SJCRH30 (cell line): ENCODE results near the gene PRPF6. TPM values are rescaled to one million over a fixed set of nuclear protein-coding genes. Genes with fewer than 3 reads are reported as not detected.
A peak's percentile ranks its signal among the peaks of the same experiment; 100 is the strongest.
"Not testable (repeated sequence)": the region's sequence is repeated elsewhere in the genome, so short reads cannot be mapped to it uniquely, and the experiment has no call there.

ENCODE experiments used
- DNase-seq, 2 experiments: peaks; one replicate each; pipeline ENCODE4 v3.0.0-alpha.2; 2015 to 2020
- H3K27ac ChIP-seq: fragments of 250-450 bp; sonication (Bioruptor Pico); 2 replicates; pipeline ENCODE4 v1.5.1; 2020; ENCODE audit warnings: mild to moderate bottlenecking, moderate library complexity
- H3K27me3 ChIP-seq: fragments of 250-450 bp; sonication (Bioruptor Pico); 2 replicates; pipeline ENCODE4 v1.5.1; 2020; ENCODE audit warnings: mild to moderate bottlenecking, moderate library complexity
- H3K36me3 ChIP-seq: fragments of 250-450 bp; sonication (Bioruptor Pico); 2 replicates; pipeline ENCODE4 v1.5.1; 2020; ENCODE audit warnings: mild to moderate bottlenecking, moderate library complexity
- H3K4me1 ChIP-seq: fragments of 250-450 bp; sonication (Bioruptor Pico); 2 replicates; pipeline ENCODE4 v1.5.1; 2020; ENCODE audit warnings: mild to moderate bottlenecking, moderate library complexity
- H3K4me3 ChIP-seq: fragments of 250-450 bp; sonication (Bioruptor Pico); 2 replicates; pipeline ENCODE4 v1.5.1; 2020; ENCODE audit warnings: mild to moderate bottlenecking, moderate library complexity
- H3K9me3 ChIP-seq: fragments of 250-450 bp; sonication (Bioruptor Pico); replicated peaks from 2 replicates; pipeline ENCODE4 v1.5.1; 2020; ENCODE audit warnings: mild to moderate bottlenecking, moderate library complexity
- total RNA-seq: library from RNA; depleted of rRNA; stranded (reverse); fragments of >200 nt; shearing (Covaris generic); gene quantifications from 2 replicates; pipeline ENCODE4 v1.2.3, GENCODE V29; 2014

The PRPF6 gene
- total RNA-seq, 1 experiment from 2014 or later, result 70.1 TPM

DNA sequence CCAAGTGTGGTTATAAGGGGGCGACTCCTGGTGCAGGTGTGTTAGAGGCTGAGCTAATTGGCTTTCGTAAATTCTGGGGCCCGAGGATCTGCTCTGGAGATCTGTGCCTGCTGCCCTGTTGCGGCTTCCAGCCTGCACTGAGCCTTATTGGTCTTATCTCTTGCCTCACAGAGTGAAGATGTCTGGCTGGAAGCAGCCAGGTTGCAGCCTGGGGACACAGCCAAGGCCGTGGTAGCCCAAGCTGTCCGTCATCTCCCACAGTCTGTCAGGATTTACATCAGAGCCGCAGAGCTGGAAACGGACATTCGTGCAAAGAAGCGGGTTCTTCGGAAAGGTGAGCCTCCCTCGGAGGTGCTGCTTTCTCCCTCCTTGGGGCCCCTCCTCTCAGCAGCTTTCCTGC, 20.0 kb downstream of the PRPF6 start:
- Histone ChIP-seq H3K4me1 (peaks cover 9% of the 10 kb centered on the region; the same call in 1 of the 2 replicates), H3K4me3 (no peak overlapping the region), H3K9me3 (no peaks in the 10 kb centered on the region), H3K27ac (no peak overlapping the region), H3K36me3 (peaks cover 90% of the 10 kb centered on the region), H3K27me3 (no peaks in the 10 kb centered on the region)
- no peak for DNase-seq

DNA sequence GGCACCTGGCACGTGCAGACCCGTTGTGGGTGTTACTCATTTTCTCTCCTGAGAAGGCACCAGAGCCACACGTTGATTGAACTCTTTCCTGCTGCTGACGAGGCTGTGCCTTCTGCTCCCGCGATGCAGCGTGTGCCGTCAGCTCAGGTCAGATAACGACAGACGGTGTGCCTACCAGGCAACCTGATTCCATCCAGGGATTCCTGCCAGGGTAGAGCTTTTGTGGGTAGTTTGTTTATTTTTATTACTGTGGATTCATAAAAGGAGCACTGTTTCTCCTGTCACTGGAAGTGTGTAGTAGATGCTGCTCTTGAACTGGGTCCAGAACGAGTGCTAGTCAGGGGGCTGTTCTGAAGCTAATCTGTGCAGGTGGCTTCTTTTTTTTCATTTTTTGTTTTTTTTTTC, 20.7 kb downstream of the PRPF6 start:
- H3K27ac ChIP-seq, result no peak overlapping the region
- peaks cover 88% of the 10 kb centered on the region for H3K36me3 ChIP-seq
- peaks cover 9% of the 10 kb centered on the region; the same call in 1 of the 2 replicates for H3K4me1 ChIP-seq
- no peaks in the 10 kb centered on the region for H3K27me3 ChIP-seq
- peak; percentile 77 to 90 for DNase-seq
- H3K9me3 ChIP-seq, result no peaks in the 10 kb centered on the region
- H3K4me3 ChIP-seq, result no peak overlapping the region

DNA sequence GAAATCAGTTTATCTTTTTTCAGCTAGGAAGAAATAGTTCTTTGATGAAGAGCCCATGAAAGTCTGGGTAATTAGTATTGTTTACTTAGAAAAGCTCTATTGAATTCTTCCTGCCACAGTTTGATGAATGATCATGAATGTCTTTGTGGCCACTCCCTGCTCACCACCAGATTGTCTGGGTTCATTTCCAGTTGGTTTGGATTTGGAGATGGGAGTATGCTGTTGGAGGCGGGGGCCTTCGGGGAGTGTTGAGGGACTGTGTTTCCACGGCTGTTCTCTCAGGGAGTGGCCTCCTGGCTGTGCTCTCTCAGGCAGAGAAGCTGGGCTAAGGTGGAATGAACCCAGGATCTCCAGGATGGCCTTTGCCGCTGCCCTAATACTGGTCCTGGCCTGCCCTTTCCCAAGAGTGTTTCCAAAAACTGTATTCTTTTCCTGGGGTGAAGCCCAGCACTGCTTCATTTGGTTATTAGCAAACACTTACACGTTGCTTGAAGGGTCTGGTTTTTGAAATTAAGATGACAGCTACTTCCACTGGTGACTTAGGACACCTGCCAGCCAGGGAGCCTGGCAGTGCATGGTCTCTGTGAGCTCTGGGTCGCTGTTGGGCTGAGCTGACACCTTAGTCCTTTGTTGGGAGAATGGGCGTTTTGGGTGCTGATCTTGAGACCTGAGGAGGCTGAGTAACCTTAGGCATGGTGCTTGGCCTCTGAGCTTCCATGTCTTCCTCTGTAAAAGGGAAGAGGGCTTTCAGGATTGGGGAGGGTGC, 23.2 kb downstream of the PRPF6 start:
- Histone ChIP-seq H3K27ac (no peak overlapping the region), H3K4me3 (no peak overlapping the region), H3K36me3 (peaks cover 89% of the 10 kb centered on the region), H3K27me3 (no peaks in the 10 kb centered on the region), H3K9me3 (peaks cover 5% of the 10 kb centered on the region; the same call in 1 of the 2 replicates), H3K4me1 (peaks cover 9% of the 10 kb centered on the region; the same call in 1 of the 2 replicates)
- DNase-seq, result peak in 1 of 2 experiments; percentile 34

DNA sequence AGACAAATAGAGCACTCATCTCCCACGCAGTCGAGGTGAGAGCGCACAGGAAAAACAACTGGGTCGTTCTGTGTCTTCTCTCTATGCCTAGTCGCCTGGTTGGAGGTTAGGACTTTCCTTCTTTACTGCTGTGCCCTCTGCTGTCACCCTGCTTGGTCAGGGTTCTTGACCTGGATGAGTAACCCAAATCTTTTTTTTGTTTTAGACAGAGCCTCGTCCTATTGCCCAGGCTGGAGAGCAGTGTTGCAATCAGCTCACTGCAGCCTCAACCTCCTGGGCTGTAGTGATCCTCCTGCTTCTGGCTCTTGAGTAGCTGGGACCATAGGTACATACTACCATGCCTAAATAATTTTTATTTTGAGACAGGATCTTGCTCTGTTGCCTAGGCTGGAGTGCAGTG, 24.5 kb downstream of the PRPF6 start:
- H3K4me1 ChIP-seq, result peaks cover 9% of the 10 kb centered on the region; the same call in 1 of the 2 replicates
- peaks cover 5% of the 10 kb centered on the region; the same call in 1 of the 2 replicates for H3K9me3 ChIP-seq
- H3K36me3 ChIP-seq, result peaks cover 91% of the 10 kb centered on the region
- no peak for DNase-seq
- no peak overlapping the region for H3K4me3 ChIP-seq
- no peak overlapping the region for H3K27ac ChIP-seq
- no peaks in the 10 kb centered on the region for H3K27me3 ChIP-seq

DNA sequence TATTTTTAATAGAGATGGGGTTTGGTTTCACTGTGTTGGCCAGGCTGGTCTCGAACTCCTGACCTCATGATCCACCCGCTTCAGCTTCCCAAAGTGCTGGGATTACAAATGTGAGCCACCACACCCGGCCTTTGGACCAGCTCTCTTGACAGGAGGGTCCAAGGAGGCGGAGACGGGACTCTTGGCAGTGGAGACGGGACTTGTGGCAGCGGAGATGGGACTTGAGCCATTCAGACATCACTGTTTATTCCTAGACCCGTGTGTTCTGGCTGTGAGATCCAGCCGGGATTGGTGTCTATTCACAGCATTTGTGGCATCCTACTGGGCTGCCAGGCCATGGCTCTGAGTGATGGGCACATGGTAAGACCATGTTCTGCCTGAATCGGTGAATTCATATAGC, 25.6 kb downstream of the PRPF6 start:
- Histone ChIP-seq H3K27ac (no peak overlapping the region), H3K36me3 (peaks cover 91% of the 10 kb centered on the region), H3K27me3 (no peaks in the 10 kb centered on the region), H3K4me3 (no peak overlapping the region), H3K9me3 (peaks cover 5% of the 10 kb centered on the region; the same call in 1 of the 2 replicates), H3K4me1 (peaks cover 2% of the 10 kb centered on the region; the same call in 1 of the 2 replicates)
- no peak for DNase-seq

DNA sequence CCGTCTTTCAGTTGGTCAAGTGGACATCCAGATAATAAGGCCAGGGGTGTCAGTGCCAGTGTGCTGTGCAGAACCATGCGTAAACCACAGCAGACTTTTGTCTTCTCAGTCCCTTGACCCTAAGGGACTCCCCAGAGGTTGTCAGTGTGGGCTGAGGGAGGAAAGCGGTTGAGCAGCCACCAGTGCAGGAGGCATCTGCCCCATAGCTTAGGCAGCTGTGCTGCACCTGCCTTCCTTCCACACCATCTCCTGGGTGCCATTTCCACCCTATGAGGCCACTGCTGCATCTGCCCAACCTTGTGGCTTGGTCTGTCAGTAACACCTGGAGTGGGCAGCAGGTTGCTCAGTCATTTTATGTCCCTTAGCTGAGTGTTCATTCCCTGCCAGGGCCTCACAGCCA, 26.0 kb downstream of the PRPF6 start:
- Histone ChIP-seq H3K36me3 (peaks cover 90% of the 10 kb centered on the region), H3K9me3 (peaks cover 5% of the 10 kb centered on the region; the same call in 1 of the 2 replicates)

DNA sequence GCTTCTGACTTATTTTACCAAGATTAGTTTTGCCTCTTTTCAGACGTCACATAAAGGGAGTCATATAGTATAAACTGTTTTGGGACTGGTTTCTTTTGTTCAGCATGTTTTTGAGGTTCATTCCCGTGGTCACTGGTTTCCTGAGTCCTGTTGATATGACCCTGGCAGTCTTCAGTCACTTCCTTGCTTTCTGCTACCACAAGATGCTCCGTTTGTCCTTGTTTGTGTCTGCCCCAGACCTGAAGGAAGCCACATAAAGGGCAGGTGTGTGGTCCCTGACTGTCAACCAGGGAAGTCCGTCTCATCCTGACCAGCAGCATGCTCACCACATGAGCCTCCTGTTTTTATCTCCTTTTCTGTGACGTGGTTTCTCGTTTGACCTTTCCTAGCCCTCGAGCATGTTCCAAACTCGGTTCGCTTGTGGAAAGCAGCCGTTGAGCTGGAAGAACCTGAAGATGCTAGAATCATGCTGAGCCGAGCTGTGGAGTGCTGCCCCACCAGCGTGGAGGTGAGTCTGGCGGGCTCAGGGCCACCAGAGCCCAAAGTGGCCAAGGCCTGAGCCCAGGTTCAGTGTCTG, 29.0 kb downstream of the PRPF6 start:
- no peak for DNase-seq
- Histone ChIP-seq H3K4me3 (no peak overlapping the region), H3K36me3 (peaks cover 81% of the 10 kb centered on the region), H3K27me3 (no peaks in the 10 kb centered on the region), H3K9me3 (peaks cover 5% of the 10 kb centered on the region; the same call in 1 of the 2 replicates), H3K4me1 (no peaks in the 10 kb centered on the region), H3K27ac (no peak overlapping the region)

More for the DNA sequence above, 26.0 kb downstream of the PRPF6 start:
- no peaks in the 10 kb centered on the region for H3K4me1 ChIP-seq
- no peak overlapping the region for H3K4me3 ChIP-seq
- DNase-seq, result no peak
- H3K27me3 ChIP-seq, result no peaks in the 10 kb centered on the region
- no peak overlapping the region for H3K27ac ChIP-seq

DNA sequence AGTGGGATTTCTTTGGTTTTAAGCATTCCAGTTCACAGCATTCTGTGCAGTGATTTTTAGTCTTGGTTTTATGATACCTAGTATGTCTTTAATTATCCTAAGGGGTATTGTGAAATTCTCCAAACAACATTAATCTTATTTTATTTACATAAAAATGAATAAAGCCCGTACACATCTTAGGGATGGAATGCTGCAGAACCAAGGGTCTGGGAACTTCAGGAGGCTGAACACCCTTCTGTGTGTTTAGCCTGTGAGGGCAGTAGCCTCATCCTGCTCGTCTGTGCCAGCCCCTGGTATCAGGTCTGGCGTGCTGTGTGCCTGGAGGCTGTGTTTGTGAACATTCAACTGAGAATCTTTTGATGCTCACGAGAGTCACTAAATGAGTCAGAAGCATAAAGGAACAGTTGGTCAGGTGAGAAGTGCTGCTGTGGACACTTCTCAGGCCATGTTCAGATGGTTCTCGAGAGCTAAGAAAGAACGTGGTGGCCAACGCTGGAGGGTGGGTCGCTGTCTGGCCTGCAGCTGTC, 29.8 kb downstream of the PRPF6 start:
- Histone ChIP-seq H3K4me1 (no peaks in the 10 kb centered on the region), H3K27me3 (no peaks in the 10 kb centered on the region), H3K4me3 (no peak overlapping the region), H3K27ac (no peak overlapping the region), H3K9me3 (peaks cover 5% of the 10 kb centered on the region; the same call in 1 of the 2 replicates), H3K36me3 (peaks cover 83% of the 10 kb centered on the region)
- DNase-seq, result no peak

DNA sequence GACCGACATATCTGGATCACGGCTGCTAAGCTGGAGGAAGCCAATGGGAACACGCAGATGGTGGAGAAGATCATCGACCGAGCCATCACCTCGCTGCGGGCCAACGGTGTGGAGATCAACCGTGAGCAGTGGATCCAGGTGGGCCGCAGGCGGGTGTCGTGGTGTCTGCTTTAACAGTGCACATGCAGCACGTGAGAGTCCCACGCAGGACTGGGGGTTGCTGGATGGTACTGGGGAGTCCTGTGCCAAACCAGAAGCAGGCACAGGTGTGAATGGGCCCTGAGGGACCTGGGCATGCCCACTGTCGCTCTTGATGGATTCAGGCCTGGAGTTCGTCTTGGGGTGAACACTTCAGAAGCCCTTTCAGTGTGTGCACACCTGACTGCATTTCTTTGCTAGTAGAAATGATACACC, 30.4 kb downstream of the PRPF6 start:
- no peak overlapping the region for H3K27ac ChIP-seq
- H3K27me3 ChIP-seq, result no peaks in the 10 kb centered on the region
- H3K4me3 ChIP-seq, result no peak overlapping the region
- H3K4me1 ChIP-seq, result no peaks in the 10 kb centered on the region
- no peak for DNase-seq
- peaks cover 5% of the 10 kb centered on the region; the same call in 1 of the 2 replicates for H3K9me3 ChIP-seq
- peaks cover 82% of the 10 kb centered on the region for H3K36me3 ChIP-seq

DNA sequence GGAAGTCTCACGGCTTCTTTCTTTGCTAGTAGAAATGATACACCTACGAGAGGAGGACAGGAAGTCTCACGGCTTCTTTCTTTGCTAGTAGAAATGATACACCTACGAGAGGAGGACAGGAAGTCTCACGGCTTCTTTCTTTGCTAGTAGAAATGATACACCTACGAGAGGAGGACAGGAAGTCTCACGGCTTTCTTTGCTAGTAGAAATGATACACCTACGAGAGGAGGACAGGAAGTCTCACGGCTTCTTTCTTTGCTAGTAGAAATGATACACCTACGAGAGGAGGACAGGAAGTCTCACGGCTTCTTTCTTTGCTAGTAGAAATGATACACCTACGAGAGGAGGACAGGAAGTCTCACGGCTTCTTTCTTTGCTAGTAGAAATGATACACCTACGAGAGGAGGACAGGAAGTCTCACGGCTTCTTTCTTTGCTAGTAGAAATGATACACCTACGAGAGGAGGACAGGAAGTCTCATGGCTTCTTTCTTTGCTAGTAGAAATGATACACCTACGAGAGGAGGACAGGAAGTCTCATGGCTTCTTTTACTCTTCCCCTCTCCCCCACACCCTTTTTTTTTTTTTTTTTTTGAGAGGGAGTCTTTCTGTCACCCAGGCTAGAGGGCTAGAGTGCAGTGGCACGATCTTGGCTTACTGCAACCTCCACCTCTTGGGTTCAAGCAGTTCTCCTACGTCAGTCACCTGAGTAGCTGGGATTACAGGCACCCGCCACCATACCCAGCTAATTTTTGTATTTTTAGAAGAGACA, 31.6 kb downstream of the PRPF6 start:
- DNase-seq, H3K4me3 ChIP-seq, H3K4me1 ChIP-seq, H3K9me3 ChIP-seq, H3K27me3 ChIP-seq, H3K27ac ChIP-seq: not testable (repeated sequence)
- peaks cover 81% of the 10 kb centered on the region for H3K36me3 ChIP-seq

DNA sequence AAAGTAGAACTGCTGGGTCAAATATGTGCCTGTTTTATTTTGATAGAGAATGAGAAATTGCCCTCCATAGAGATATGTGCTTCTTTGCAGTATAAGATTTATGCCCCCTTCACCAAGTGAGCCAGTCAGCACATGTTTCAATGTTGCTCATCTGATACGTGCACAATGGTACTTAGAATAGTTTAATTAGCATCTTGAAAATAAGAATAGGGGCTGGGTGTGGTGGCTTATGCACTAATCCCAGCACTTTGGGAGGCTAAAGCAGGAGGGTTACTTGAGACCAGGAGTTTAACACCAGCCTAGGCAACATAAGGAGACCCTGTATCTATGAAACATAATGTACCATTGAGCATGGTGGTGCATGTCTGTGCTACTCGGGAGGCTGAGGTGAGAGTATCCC, 34.7 kb downstream of the PRPF6 start:
- no peak for DNase-seq
- H3K4me1 ChIP-seq, result no peaks in the 10 kb centered on the region
- no peak overlapping the region for H3K4me3 ChIP-seq
- no peak overlapping the region for H3K27ac ChIP-seq
- H3K27me3 ChIP-seq, result no peaks in the 10 kb centered on the region
- H3K9me3 ChIP-seq, result no peaks in the 10 kb centered on the region
- peaks cover 80% of the 10 kb centered on the region for H3K36me3 ChIP-seq

DNA sequence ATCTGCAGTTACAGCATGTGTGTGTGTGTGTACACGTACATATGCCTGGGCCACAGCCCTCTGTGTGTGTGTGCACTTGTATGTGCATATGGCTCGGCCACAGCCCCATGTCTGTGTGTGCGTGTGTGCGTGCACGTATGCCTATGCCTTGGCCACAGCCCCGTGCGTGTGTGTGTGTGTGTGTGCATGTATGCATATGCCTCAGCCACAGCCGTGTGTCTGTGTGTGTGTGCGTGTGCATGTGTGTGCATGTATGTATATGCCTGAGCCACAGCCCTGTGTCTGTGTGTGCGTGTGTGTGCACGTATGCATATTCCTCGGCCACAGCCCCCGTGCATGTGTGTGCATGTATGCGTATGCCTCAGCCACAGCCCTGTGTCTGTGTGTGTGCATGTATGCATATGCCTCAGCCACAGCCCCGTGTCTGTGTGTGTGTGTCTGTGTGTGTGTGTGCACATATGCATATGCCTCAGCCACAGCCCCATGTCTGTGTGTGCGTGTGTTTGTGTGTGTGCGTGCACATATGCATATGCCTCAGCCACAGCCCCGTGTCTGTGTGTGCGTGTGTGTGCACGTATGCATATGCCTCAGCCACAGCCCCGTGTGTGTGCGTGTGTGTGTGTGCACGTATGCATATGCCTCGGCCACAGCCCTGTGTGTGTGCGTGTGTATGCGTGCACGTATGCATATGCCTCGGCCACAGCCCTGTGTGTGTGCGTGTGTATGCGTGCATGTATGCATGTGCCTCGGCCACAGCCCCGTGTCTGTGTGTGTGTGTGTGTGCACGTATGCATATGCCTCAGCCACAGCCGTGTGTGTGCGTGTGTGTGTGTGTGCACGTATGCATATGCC, 40.4 kb downstream of the PRPF6 start:
- H3K27me3 ChIP-seq, result no peaks in the 10 kb centered on the region
- H3K9me3 ChIP-seq, result no peaks in the 10 kb centered on the region
- no peak overlapping the region for H3K27ac ChIP-seq
- no peaks in the 10 kb centered on the region for H3K4me1 ChIP-seq
- H3K4me3 ChIP-seq, result no peak overlapping the region
- no peak for DNase-seq
- H3K36me3 ChIP-seq, result peaks cover 89% of the 10 kb centered on the region

DNA sequence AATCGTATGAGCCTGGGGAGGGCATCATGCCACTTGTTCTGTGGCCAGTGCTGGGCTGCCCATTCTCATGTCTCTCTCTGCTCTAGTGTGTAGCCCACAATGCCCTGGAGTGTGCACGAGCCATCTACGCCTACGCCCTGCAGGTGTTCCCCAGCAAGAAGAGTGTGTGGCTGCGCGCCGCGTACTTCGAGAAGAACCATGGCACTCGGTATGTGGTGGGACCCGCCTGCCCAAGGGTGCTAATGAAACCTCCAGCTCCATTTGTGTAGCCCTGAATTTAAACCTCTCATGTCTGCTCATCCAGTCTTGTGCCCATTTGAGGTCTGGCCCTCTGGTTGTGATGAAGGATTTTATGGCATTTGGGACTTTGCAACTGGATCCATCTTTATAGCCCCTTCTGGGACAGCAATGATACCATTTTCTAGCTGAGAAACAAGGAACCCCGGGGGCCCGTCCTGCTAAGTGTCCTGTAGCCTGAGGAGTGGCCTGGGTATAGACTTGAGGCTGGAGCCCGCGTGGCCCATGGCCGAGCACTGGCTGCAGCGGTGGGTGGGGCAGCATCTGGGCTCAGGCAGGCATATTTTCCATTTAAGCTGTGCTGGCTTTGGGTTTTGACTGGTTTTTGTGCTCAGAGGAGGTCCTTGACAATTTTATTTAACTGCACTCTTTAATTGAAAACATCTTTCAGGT, 41.9 kb downstream of the PRPF6 start:
- Histone ChIP-seq H3K27me3 (no peaks in the 10 kb centered on the region), H3K27ac (no peak overlapping the region), H3K9me3 (no peaks in the 10 kb centered on the region), H3K36me3 (peaks cover 93% of the 10 kb centered on the region), H3K4me1 (no peaks in the 10 kb centered on the region), H3K4me3 (no peak overlapping the region)
- no peak for DNase-seq
